Progenitor cell of endocrine pancreas (in vitro differentiated cells): ENCODE results near the gene ANKRD6. TPM values are rescaled to one million over a fixed set of nuclear protein-coding genes. Genes with fewer than 3 reads are reported as not detected.

Experiments
- DNase-seq: peaks from one replicate; pipeline ENCODE4 v3.0.0; 2021; ENCODE audit warnings: low spot score; ENCODE audit not compliant: unreplicated experiment
- H3K27ac Mint-ChIP-seq: 2 replicates; pipeline ENCODE4 v1.8.0; 2021; ENCODE audit warnings: mild to moderate bottlenecking, moderate library complexity, mixed read lengths
- H3K27me3 Mint-ChIP-seq: 2 replicates; pipeline ENCODE4 v1.8.0; 2021; ENCODE audit warnings: mixed read lengths
- H3K36me3 Mint-ChIP-seq: 2 replicates; pipeline ENCODE4 v1.8.0; 2022; ENCODE audit warnings: mixed read lengths; ENCODE audit not compliant: insufficient read depth
- H3K4me1 Mint-ChIP-seq: 2 replicates; pipeline ENCODE4 v1.8.0; 2021; ENCODE audit warnings: low read depth, mixed read lengths
- H3K4me3 Mint-ChIP-seq: 2 replicates; pipeline ENCODE4 v1.8.0; 2021; ENCODE audit warnings: low read depth, mild to moderate bottlenecking, moderate library complexity, mixed read lengths
- H3K9me3 Mint-ChIP-seq: 2 replicates; pipeline ENCODE4 v1.8.0; 2021; ENCODE audit warnings: low read depth, mixed read lengths
- total RNA-seq: library from RNA; stranded (reverse); gene quantifications from 2 replicates; pipeline ENCODE4 v1.2.1, GENCODE V29; 2021
- TF ChIP-seq, protein P1 (sequence below): fragments of 200-600 bp; sonication (generic); IDR thresholded peaks from one replicate; pipeline ENCODE4 v1.5.0; 2021; ENCODE audit warnings: antibody characterized with exemption, mild to moderate bottlenecking; ENCODE audit not compliant: unreplicated experiment

ANKRD6 gene
- total RNA-seq, 1 donor from 2014 or later: 32.4 TPM

DNA sequence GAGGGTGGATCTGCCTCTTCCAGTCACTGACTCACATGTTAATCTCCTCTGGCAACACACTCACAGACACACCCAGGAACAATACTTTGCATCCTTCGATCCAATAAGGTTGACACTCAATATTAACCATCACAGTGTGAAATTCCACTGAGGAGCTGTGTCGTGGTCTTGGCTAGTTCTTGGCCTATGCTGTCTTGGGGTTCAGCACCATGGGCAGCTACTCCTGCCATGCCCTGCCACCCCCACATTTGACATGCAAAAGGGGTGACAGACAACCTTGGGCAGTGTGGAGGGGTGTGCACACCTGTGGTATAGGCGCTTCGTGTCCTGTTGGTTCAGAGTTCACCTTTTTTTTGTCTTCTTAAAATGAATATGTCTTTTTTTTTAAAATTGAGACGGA lies 25.8 kb downstream of the ANKRD6 start:
- Mint-ChIP-seq H3K9me3 (no peaks in the 10 kb centered on the region), H3K27ac (no peak overlapping the region), H3K36me3 (no peaks in the 10 kb centered on the region), H3K27me3 (no peaks in the 10 kb centered on the region), H3K4me1 (no peaks in the 10 kb centered on the region), H3K4me3 (no peak overlapping the region)
- no peak for DNase-seq
- TF ChIP-seq, protein P1, sequence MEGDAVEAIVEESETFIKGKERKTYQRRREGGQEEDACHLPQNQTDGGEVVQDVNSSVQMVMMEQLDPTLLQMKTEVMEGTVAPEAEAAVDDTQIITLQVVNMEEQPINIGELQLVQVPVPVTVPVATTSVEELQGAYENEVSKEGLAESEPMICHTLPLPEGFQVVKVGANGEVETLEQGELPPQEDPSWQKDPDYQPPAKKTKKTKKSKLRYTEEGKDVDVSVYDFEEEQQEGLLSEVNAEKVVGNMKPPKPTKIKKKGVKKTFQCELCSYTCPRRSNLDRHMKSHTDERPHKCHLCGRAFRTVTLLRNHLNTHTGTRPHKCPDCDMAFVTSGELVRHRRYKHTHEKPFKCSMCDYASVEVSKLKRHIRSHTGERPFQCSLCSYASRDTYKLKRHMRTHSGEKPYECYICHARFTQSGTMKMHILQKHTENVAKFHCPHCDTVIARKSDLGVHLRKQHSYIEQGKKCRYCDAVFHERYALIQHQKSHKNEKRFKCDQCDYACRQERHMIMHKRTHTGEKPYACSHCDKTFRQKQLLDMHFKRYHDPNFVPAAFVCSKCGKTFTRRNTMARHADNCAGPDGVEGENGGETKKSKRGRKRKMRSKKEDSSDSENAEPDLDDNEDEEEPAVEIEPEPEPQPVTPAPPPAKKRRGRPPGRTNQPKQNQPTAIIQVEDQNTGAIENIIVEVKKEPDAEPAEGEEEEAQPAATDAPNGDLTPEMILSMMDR: no peak

GRCh38 chr6:89459501-89459900 lies 26.5 kb downstream of the ANKRD6 start:
- Mint-ChIP-seq H3K36me3 (no peaks in the 10 kb centered on the region), H3K4me1 (peaks cover under 1% of the 10 kb centered on the region), H3K27ac (no peak overlapping the region), H3K4me3 (no peak overlapping the region), H3K9me3 (no peaks in the 10 kb centered on the region), H3K27me3 (no peaks in the 10 kb centered on the region)
- no peak for DNase-seq
- TF ChIP-seq, protein P1: no peak

- DNase-seq: no peak
- H3K4me3 Mint-ChIP-seq: no peak overlapping the region
- TF ChIP-seq, protein P1: no peak
- no peaks in the 10 kb centered on the region for H3K27me3 Mint-ChIP-seq
- H3K36me3 Mint-ChIP-seq: no peaks in the 10 kb centered on the region
- peaks cover 4% of the 10 kb centered on the region for H3K4me1 Mint-ChIP-seq
- H3K9me3 Mint-ChIP-seq: no peaks in the 10 kb centered on the region
- no peak overlapping the region for H3K27ac Mint-ChIP-seq
Observed at GRCh38 chr6:89460713-89461112, 27.8 kb downstream of the ANKRD6 start.

GRCh38 chr6:89462503-89462902 lies 29.6 kb downstream of the ANKRD6 start:
- Mint-ChIP-seq H3K9me3 (no peaks in the 10 kb centered on the region), H3K27me3 (no peaks in the 10 kb centered on the region), H3K36me3 (no peaks in the 10 kb centered on the region), H3K4me3 (no peak overlapping the region), H3K4me1 (peaks cover 6% of the 10 kb centered on the region), H3K27ac (no peak overlapping the region)
- TF ChIP-seq, protein P1: no peak
- no peak for DNase-seq

DNA sequence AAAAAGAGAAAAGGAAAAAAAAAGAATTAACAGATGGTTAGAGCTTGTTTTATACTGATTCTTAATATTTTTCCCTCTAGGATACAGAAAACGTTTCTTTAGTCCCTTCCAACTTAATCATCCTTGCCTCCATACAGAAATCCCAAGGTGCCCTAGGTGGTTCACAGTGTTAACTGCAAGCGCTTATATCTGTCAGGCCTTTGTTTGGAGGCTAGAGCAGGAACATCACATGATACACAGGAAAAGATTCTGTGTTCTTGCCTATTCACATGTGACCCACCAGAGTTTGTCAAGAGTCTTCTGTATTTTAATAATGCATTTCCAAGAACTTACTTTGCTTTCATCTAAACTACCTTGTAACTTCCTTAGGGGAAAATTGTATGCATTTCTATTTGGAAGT lies 31.3 kb downstream of the ANKRD6 start:
- TF ChIP-seq, protein P1: no peak
- no peaks in the 10 kb centered on the region for H3K36me3 Mint-ChIP-seq
- H3K27me3 Mint-ChIP-seq: no peaks in the 10 kb centered on the region
- H3K27ac Mint-ChIP-seq: no peak overlapping the region
- H3K4me3 Mint-ChIP-seq: no peak overlapping the region
- H3K9me3 Mint-ChIP-seq: no peaks in the 10 kb centered on the region
- no peak for DNase-seq
- peaks cover 13% of the 10 kb centered on the region for H3K4me1 Mint-ChIP-seq

DNA sequence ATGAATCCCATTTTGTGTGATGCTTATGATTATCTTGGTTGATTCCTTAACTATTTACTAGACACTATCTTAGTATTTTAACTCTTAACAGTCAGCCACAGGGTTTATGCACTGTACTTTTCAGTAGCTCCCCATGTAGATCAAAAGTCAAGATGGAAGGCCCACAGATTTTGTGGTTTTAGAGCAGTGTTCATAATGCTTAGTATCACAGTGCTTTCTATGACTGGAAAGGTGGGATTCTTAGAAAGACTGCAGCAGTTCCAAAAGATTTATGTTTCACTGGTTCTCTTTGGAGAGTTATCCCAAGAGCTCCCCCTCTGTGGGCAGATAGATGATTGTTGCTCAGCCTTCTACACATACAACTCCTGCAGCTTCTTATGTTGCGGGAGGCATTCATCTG lies 34.5 kb downstream of the ANKRD6 start:
- TF ChIP-seq, protein P1: no peak
- DNase-seq: no peak
- no peak overlapping the region for H3K27ac Mint-ChIP-seq
- H3K27me3 Mint-ChIP-seq: no peaks in the 10 kb centered on the region
- no peaks in the 10 kb centered on the region for H3K9me3 Mint-ChIP-seq
- H3K4me3 Mint-ChIP-seq: no peak overlapping the region
- peaks cover 26% of the 10 kb centered on the region for H3K4me1 Mint-ChIP-seq
- H3K36me3 Mint-ChIP-seq: no peaks in the 10 kb centered on the region
